Esophagus muscularis mucosa (tissue), 4 donors: ENCODE data around the gene UBASH3A. TPM values are rescaled to one million over a fixed set of nuclear protein-coding genes. Genes with fewer than 3 reads are reported as not detected.

Source experiments
- DNase-seq: peaks from one replicate; pipeline ENCODE4 v3.0.0-alpha.2; 2017; ENCODE audit errors: extremely low spot score
- H3K27ac ChIP-seq, 4 donors: fragments of 200-600 bp; sonication (generic); replicated peaks in 1 of 4; 1 replicate in 3 of 4; 2 replicates in 1 of 4; pipeline ENCODE4 v1.5.1; 2016 to 2019; ENCODE audit warnings: mild to moderate bottlenecking in 1 of 4
- H3K27me3 ChIP-seq, 4 donors: fragments of 200-600 bp; sonication (generic); one replicate each; pipeline versions ENCODE4 v1.5.1 to v1.6.0; 2016 to 2019
- H3K36me3 ChIP-seq, 4 donors: fragments of 200-600 bp; sonication (generic); one replicate each; pipeline ENCODE4 v1.5.1; 2016 to 2019
- H3K4me1 ChIP-seq, 4 donors: fragments of 200-600 bp; sonication (generic); one replicate each; pipeline ENCODE4 v1.5.1; 2016 to 2019
- H3K4me3 ChIP-seq, 4 donors: fragments of 200-600 bp; sonication (generic); 1 replicate in 2 of 4; 2 replicates in 2 of 4; pipeline ENCODE4 v1.5.1; 2016 to 2019; ENCODE audit warnings: mild to moderate bottlenecking in 4 of 4, moderate library complexity in 1 of 4
- H3K9me3 ChIP-seq, 4 donors: fragments of 200-600 bp; sonication (generic); 1 replicate in 3 of 4; 2 replicates in 1 of 4; pipeline ENCODE4 v1.5.1; 2016 to 2019
- CTCF ChIP-seq, 3 experiments: fragments of 200-600 bp in 2 of 3; fragments of 450-650 bp in 1 of 3; sonication (generic) in 2 of 3; IDR thresholded peaks; one replicate each; pipeline ENCODE4 v1.5.1; 2017 to 2019; ENCODE audit warnings: antibody characterized with exemption in 3 of 3, mild to moderate bottlenecking in 2 of 3, moderate library complexity in 1 of 3
- EP300 ChIP-seq: sonication (generic); formaldehyde crosslinking; IDR thresholded peaks from one replicate; pipeline ENCODE4 v1.6.1; 2017; ENCODE audit warnings: antibody characterized with exemption
- POLR2A ChIP-seq: fragments of 450-650 bp; IDR thresholded peaks from one replicate; pipeline ENCODE4 v1.6.1; 2017; ENCODE audit warnings: antibody characterized with exemption, moderate library complexity, mild to moderate bottlenecking, low read depth
- POLR2AphosphoS5 ChIP-seq, 2 donors: sonication (generic); formaldehyde crosslinking; IDR thresholded peaks; one replicate each; pipeline ENCODE4 v1.6.1; 2017; ENCODE audit warnings: antibody characterized with exemption in 2 of 2
- WGBS: methylation state at CpG from one replicate; pipeline ENCODE4 v1.1.5; 2018; 5-methylcytosine and 5-hydroxymethylcytosine counted together
- intact Hi-C: fragments of 100-400 bp; cut with DNase I; formaldehyde crosslinking; loops from one replicate; pipeline ENCODE4 v1.15.1; 2023
- total RNA-seq, 4 donors: library from RNA; depleted of rRNA; stranded (reverse); fragments of >200 nt; gene quantifications; one replicate each; pipeline versions ENCODE4 v1.1.0 to v1.2.1, GENCODE V29; 2016

Gene UBASH3A
- total RNA-seq, 4 donors from 2014 or later, result 0.17 to 0.78 (median 0.50) TPM; not detected in 1

- Histone ChIP-seq H3K36me3 (no peaks in the 10 kb centered on the region), H3K4me1 (no peaks in the 10 kb centered on the region), H3K4me3 (no peak overlapping the region), H3K27ac (no peak overlapping the region), H3K9me3 (no peaks in the 10 kb centered on the region), H3K27me3 (peaks cover 0 to 59% (median 0%) of the 10 kb centered on the region in 4 donors)
- intact Hi-C loops, result no loop called here
- 86% methylated on average over 10 of the region's 16 CpGs for WGBS
- TF ChIP-seq EP300, result no peak
- no peak for TF ChIP-seq CTCF (IDR thresholded peaks at IDR 0.05)
- TF ChIP-seq POLR2AphosphoS5 (IDR thresholded peaks at IDR 0.05), result no peak
- TF ChIP-seq POLR2A, result no peak
- DNase-seq, result no peak
Measured at GRCh38 chr21:42373908-42374455, 29.7 kb upstream of the UBASH3A start.

GRCh38 chr21:42374457-42374856, 29.2 kb upstream of the UBASH3A start:
- 76% methylated on average over 7 of the region's 7 CpGs for WGBS
- intact Hi-C loops, result no loop called here
- H3K27me3 ChIP-seq, result peaks cover 0 to 59% (median 0%) of the 10 kb centered on the region in 4 donors
- no peak for TF ChIP-seq CTCF (IDR thresholded peaks at IDR 0.05)
- no peak for TF ChIP-seq POLR2A
- TF ChIP-seq EP300, result no peak
- no peak for TF ChIP-seq POLR2AphosphoS5 (IDR thresholded peaks at IDR 0.05)
- H3K4me1 ChIP-seq, result no peaks in the 10 kb centered on the region
- H3K27ac ChIP-seq, result no peak overlapping the region
- no peak for DNase-seq
- no peaks in the 10 kb centered on the region for H3K36me3 ChIP-seq
- no peak overlapping the region for H3K4me3 ChIP-seq
- H3K9me3 ChIP-seq, result no peaks in the 10 kb centered on the region

- H3K4me1 ChIP-seq, result no peaks in the 10 kb centered on the region
- WGBS, result 27% methylated on average over 23 of the region's 23 CpGs
- DNase-seq, result no peak
- H3K27me3 ChIP-seq, result peaks cover 0 to 54% (median 0%) of the 10 kb centered on the region in 4 donors
- intact Hi-C loops, result no loop called here
- H3K4me3 ChIP-seq, result no peak overlapping the region
- TF ChIP-seq EP300, result no peak
- TF ChIP-seq CTCF (IDR thresholded peaks at IDR 0.05), result no peak
- no peak for TF ChIP-seq POLR2AphosphoS5 (IDR thresholded peaks at IDR 0.05)
- TF ChIP-seq POLR2A, result no peak
- H3K36me3 ChIP-seq, result no peaks in the 10 kb centered on the region
- no peak overlapping the region for H3K27ac ChIP-seq
- no peaks in the 10 kb centered on the region for H3K9me3 ChIP-seq
Measured at GRCh38 chr21:42374864-42375499, 28.7 kb upstream of the UBASH3A start.

GRCh38 chr21:42375506-42375905, 28.2 kb upstream of the UBASH3A start:
- Histone ChIP-seq H3K4me1 (no peaks in the 10 kb centered on the region), H3K4me3 (no peak overlapping the region), H3K9me3 (no peaks in the 10 kb centered on the region), H3K27me3 (peaks cover 0 to 48% (median 0%) of the 10 kb centered on the region in 4 donors), H3K27ac (no peak overlapping the region), H3K36me3 (no peaks in the 10 kb centered on the region)
- TF ChIP-seq EP300, result no peak
- TF ChIP-seq CTCF (IDR thresholded peaks at IDR 0.05), result no peak
- no peak for TF ChIP-seq POLR2AphosphoS5 (IDR thresholded peaks at IDR 0.05)
- 100% methylated on average over 1 of the region's 11 CpGs for WGBS
- no peak for DNase-seq
- intact Hi-C loops, result no loop called here

GRCh38 chr21:42375966-42376337, 27.8 kb upstream of the UBASH3A start:
- H3K36me3 ChIP-seq, result no peaks in the 10 kb centered on the region
- no peak overlapping the region for H3K4me3 ChIP-seq
- no peak overlapping the region for H3K27ac ChIP-seq
- intact Hi-C loops, result no loop called here
- WGBS, result no CpG with 5 or more reads among the region's 3 CpGs
- TF ChIP-seq CTCF (IDR thresholded peaks at IDR 0.05), result no peak
- TF ChIP-seq POLR2A, result no peak
- no peaks in the 10 kb centered on the region for H3K4me1 ChIP-seq
- no peaks in the 10 kb centered on the region for H3K9me3 ChIP-seq
- H3K27me3 ChIP-seq, result peaks cover 0 to 44% (median 0%) of the 10 kb centered on the region in 4 donors
- DNase-seq, result no peak
